ENCODE data around the gene CCDC196.

The CCDC196 gene

DNA sequence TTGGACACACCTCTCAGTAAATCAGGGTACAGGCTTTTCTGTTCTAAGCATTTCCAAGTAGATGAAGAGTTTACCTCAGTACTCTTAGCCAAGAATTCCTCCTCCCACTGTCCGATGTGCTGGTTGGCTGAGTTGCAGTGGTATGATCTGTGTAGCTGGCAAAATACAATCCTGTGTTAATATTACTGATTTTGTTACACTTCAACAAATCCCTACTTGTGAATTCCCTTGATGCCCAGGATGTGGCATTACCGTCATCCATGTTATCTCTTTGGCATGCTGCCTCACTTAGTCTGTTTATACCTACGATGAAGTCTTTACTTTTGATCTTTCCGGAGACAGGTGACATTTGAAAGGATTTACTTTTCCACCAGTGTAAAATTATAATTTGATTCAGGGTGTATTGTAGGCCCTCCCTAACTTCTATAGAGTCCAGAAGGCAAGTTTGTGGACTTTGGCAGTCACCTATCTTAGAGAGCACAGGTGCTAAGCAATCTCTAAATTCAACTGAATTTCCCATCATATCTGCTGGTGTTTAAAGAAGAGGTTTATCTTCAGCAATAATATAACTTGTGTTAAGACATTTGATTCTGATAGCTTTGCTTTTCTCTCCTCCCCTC lies 10.1 kb downstream of the CCDC196 start:
- Histone ChIP-seq H3K4me3 (ENCODE audit: low read length) (no peak overlapping the region), H3K9me2 (replicated peaks; ENCODE audit: control insufficient read depth, low read length) (no peaks in the 10 kb centered on the region), H4K20me1 (ENCODE audit: control insufficient read depth, insufficient read depth, low read depth, low read length) (no peaks in the 10 kb centered on the region), H3K27ac (ENCODE audit: low read depth, low read length) (no peak overlapping the region), H3F3A (ENCODE audit: control insufficient read depth, insufficient read depth) (no peaks in the 10 kb centered on the region), H3K79me2 (ENCODE audit: control insufficient read depth, low read length) (no peaks in the 10 kb centered on the region), H3K9me3 (ENCODE audit: control insufficient read depth, insufficient read depth, low read length) (no peaks in the 10 kb centered on the region), H3K4me1 (ENCODE audit: control insufficient read depth, low read length) (peaks cover 13% of the 10 kb centered on the region), H3K27me3 (ENCODE audit: control insufficient read depth, low read length) (no peaks in the 10 kb centered on the region), H3K36me3 (ENCODE audit: control insufficient read depth, low read length) (no peaks in the 10 kb centered on the region), H3K4me2 (ENCODE audit: low read length) (no peak overlapping the region)
- TF ChIP-seq, protein P1, sequence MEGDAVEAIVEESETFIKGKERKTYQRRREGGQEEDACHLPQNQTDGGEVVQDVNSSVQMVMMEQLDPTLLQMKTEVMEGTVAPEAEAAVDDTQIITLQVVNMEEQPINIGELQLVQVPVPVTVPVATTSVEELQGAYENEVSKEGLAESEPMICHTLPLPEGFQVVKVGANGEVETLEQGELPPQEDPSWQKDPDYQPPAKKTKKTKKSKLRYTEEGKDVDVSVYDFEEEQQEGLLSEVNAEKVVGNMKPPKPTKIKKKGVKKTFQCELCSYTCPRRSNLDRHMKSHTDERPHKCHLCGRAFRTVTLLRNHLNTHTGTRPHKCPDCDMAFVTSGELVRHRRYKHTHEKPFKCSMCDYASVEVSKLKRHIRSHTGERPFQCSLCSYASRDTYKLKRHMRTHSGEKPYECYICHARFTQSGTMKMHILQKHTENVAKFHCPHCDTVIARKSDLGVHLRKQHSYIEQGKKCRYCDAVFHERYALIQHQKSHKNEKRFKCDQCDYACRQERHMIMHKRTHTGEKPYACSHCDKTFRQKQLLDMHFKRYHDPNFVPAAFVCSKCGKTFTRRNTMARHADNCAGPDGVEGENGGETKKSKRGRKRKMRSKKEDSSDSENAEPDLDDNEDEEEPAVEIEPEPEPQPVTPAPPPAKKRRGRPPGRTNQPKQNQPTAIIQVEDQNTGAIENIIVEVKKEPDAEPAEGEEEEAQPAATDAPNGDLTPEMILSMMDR (IDR thresholded peaks at IDR 0.05; ENCODE audit: low read depth, low read length, poor library complexity, severe bottlenecking) = no peak

DNA sequence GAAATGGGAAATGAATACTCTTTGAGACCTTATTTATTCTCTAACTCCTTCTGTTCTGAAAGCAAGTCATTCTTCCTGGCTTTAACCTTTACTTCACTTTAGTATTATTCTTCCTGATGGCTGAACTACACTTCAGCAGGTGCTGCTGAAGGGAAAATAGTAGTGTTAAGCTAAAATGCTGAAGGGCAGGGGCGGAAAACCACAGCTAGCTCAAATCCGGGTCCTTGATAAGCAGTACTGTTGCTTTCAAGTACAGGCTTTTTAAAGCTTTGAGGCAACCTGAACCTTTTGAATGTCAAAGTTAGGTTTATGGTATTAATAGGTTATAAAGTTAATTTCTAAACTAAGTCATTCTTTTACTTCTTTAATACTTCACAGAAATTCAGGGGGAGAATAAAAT lies 10.7 kb downstream of the CCDC196 start:
- Histone ChIP-seq H3K4me3 (ENCODE audit: low read length) (no peak overlapping the region), H3K4me1 (ENCODE audit: control insufficient read depth, low read length) (peaks cover 13% of the 10 kb centered on the region), H3K9me2 (replicated peaks; ENCODE audit: control insufficient read depth, low read length) (no peaks in the 10 kb centered on the region), H3K27me3 (ENCODE audit: control insufficient read depth, low read length) (no peaks in the 10 kb centered on the region), H4K20me1 (ENCODE audit: control insufficient read depth, insufficient read depth, low read depth, low read length) (no peaks in the 10 kb centered on the region), H3K36me3 (ENCODE audit: control insufficient read depth, low read length) (no peaks in the 10 kb centered on the region), H3F3A (ENCODE audit: control insufficient read depth, insufficient read depth) (no peaks in the 10 kb centered on the region), H3K4me2 (ENCODE audit: low read length) (0 out of 2 replicates have a peak overlapping the region, but pooled peaks have one; percentile 12), H3K9me3 (ENCODE audit: control insufficient read depth, insufficient read depth, low read length) (no peaks in the 10 kb centered on the region), H3K27ac (ENCODE audit: low read depth, low read length) (no peak overlapping the region), H3K79me2 (ENCODE audit: control insufficient read depth, low read length) (no peaks in the 10 kb centered on the region)
- TF ChIP-seq, protein P1 (IDR thresholded peaks at IDR 0.05; ENCODE audit: low read depth, low read length, poor library complexity, severe bottlenecking) = no peak
- no peak for TF ChIP-seq EZH2phosphoT487 (IDR thresholded peaks at IDR 0.05; ENCODE audit: borderline replicate concordance, low read length)

DNA sequence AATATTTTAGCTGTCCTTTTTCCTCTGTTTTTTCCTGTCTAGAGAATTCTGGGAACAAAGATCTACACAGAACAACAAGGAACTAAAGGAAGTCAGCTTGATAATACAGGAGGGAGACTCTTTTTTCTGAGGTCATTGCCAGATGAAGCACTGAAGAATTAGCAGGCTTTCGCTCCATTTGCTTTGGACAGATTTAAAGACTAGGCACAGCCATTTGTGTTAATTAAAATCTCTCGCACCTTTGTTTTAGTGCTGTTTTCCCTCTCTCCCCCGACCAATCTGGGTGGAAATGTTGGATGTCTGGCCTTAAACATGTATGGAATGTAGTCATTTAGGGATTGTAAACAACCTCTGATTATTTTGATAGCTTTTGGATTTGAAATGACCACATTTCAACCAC lies 12.1 kb downstream of the CCDC196 start:
- H3K9me3 ChIP-seq (ENCODE audit: control insufficient read depth, insufficient read depth, low read length) = no peaks in the 10 kb centered on the region
- TF ChIP-seq, protein P1 (IDR thresholded peaks at IDR 0.05; ENCODE audit: low read depth, low read length, poor library complexity, severe bottlenecking) = no peak
- TF ChIP-seq EZH2phosphoT487 (IDR thresholded peaks at IDR 0.05; ENCODE audit: borderline replicate concordance, low read length) = no peak
- no peaks in the 10 kb centered on the region for H3K27me3 ChIP-seq (ENCODE audit: control insufficient read depth, low read length)

More for the DNA sequence above, 12.1 kb downstream of the CCDC196 start:
- no peaks in the 10 kb centered on the region for H3F3A ChIP-seq (ENCODE audit: control insufficient read depth, insufficient read depth)
- no peaks in the 10 kb centered on the region for H4K20me1 ChIP-seq (ENCODE audit: control insufficient read depth, insufficient read depth, low read depth, low read length)
- no peak overlapping the region for H3K4me3 ChIP-seq (ENCODE audit: low read length)
- no peak overlapping the region for H3K4me2 ChIP-seq (ENCODE audit: low read length)
- H3K9me2 ChIP-seq (replicated peaks; ENCODE audit: control insufficient read depth, low read length) = no peaks in the 10 kb centered on the region
- H3K27ac ChIP-seq (ENCODE audit: low read depth, low read length) = no peak overlapping the region
- H3K4me1 ChIP-seq (ENCODE audit: control insufficient read depth, low read length) = peaks cover 13% of the 10 kb centered on the region
- H3K79me2 ChIP-seq (ENCODE audit: control insufficient read depth, low read length) = no peaks in the 10 kb centered on the region
- no peaks in the 10 kb centered on the region for H3K36me3 ChIP-seq (ENCODE audit: control insufficient read depth, low read length)
